H1 (cell line): ENCODE data around the gene CMTR1. TPM values are rescaled to one million over a fixed set of nuclear protein-coding genes. Genes with fewer than 3 reads are reported as not detected.

Source experiments
- EGR1 ChIP-seq: IDR thresholded peaks from 2 replicates; pipeline ENCODE4 v1.6.1; 2011; ENCODE audit warnings: low read depth, low read length, borderline replicate concordance
- KDM1A ChIP-seq: fragments of 200-600, 300-600 bp; sonication (generic); IDR thresholded peaks from 2 replicates; pipeline ENCODE4 v1.7.1; 2016; ENCODE audit warnings: mild to moderate bottlenecking, low read length, borderline replicate concordance
- RXRA ChIP-seq: IDR thresholded peaks from 2 replicates; pipeline ENCODE4 v1.6.1; 2011; ENCODE audit warnings: low read depth, mild to moderate bottlenecking, low read length, moderate library complexity; ENCODE audit not compliant: insufficient read depth
- ZNF274 ChIP-seq: IDR thresholded peaks from 2 replicates; pipeline ENCODE4 v1.7.0; 2012; ENCODE audit warnings: low read length, borderline replicate concordance; ENCODE audit errors: extremely low read depth
- polyA plus RNA-seq, 7 experiments: library from polyadenylated mRNA; depleted of rRNA in 3 of 7; stranded (reverse) in 5 of 7; unstranded in 2 of 7; fragments of >200 nt in 5 of 7; fragments of 200-250 nt in 2 of 7; gene quantifications; 1 replicate in 5 of 7; 2 replicates in 1 of 7; 4 replicates in 1 of 7; pipeline versions ENCODE4 v1.2.1 to v1.2.3, GENCODE V29; 2011 to 2013; ENCODE audit warnings: missing spikeins in 2 of 7, mixed read lengths in 2 of 7
- total RNA-seq: library from RNA; stranded (reverse); fragmentation: NEBNext Ultra II Directional; extraction: Animal tissue kit (Norgen Biotek cat#: 25700); gene quantifications from 2 replicates; pipeline ENCODE4 v1.2.1, GENCODE V29; 2021
- TF ChIP-seq, protein P1 (sequence below): fragments of 300-600 bp; sonication (generic); IDR thresholded peaks from 2 replicates; pipeline ENCODE4 v1.7.1; 2012; ENCODE audit warnings: low read length, moderate library complexity, mild to moderate bottlenecking, inconsistent platforms; ENCODE audit not compliant: insufficient replicate concordance
- TF ChIP-seq, protein P2 (sequence below): IDR thresholded peaks from 2 replicates; pipeline ENCODE4 v1.6.1; 2012; ENCODE audit warnings: inconsistent platforms
- TF ChIP-seq, protein P3 (sequence below): IDR thresholded peaks from 2 replicates; pipeline ENCODE4 v1.6.1; 2011; ENCODE audit warnings: low read length, improper control_type of control experiment

CMTR1 gene
- total and polyA plus RNA-seq, 2 of the 8 experiments (the other 6 are each of a cell fraction or from before 2014, with no cell fraction given), result 15.2 to 33.1 TPM

DNA sequence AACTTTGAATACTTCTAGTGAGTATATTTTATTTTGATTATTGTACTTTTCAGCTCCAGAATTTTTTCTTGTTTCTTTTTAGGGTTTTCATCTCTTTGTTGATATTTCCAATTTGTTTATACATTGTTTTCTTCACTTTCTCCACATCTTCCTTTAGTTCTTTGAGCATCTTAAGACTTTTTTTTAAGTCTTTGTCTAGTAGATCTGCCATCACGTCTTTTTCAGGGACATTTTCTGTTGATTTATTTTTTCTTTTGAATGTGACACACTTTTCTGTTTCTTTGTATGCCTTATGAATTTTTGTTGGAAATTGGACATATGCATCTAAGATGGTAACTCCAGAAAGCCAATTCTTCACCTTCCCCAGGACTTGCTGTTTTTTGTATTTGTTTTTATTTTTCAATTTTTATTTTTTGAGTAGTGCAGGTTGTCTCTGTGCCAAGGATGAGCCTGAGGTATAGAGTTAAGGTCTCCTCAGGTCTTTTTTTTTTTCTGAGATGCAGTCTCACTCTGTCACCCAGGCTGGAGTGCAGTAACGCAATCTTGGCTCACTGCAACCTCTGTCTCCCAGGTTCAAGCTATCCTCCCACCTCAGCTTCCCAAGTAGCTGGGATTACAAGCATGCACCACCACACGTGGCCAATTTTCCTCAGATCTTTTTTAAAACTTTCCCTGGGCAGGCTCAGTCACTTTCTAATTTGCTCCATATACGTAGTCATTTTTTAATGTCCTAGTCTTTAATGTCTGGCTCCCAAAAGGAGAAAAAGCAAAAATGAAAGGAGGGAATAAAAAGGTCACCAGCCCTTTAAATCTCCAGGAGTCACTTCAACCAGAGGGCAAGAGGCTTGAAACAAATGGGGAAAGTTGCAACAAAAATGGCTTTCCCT, 6.7 kb upstream of the CMTR1 start (continued):
- TF ChIP-seq, protein P1, sequence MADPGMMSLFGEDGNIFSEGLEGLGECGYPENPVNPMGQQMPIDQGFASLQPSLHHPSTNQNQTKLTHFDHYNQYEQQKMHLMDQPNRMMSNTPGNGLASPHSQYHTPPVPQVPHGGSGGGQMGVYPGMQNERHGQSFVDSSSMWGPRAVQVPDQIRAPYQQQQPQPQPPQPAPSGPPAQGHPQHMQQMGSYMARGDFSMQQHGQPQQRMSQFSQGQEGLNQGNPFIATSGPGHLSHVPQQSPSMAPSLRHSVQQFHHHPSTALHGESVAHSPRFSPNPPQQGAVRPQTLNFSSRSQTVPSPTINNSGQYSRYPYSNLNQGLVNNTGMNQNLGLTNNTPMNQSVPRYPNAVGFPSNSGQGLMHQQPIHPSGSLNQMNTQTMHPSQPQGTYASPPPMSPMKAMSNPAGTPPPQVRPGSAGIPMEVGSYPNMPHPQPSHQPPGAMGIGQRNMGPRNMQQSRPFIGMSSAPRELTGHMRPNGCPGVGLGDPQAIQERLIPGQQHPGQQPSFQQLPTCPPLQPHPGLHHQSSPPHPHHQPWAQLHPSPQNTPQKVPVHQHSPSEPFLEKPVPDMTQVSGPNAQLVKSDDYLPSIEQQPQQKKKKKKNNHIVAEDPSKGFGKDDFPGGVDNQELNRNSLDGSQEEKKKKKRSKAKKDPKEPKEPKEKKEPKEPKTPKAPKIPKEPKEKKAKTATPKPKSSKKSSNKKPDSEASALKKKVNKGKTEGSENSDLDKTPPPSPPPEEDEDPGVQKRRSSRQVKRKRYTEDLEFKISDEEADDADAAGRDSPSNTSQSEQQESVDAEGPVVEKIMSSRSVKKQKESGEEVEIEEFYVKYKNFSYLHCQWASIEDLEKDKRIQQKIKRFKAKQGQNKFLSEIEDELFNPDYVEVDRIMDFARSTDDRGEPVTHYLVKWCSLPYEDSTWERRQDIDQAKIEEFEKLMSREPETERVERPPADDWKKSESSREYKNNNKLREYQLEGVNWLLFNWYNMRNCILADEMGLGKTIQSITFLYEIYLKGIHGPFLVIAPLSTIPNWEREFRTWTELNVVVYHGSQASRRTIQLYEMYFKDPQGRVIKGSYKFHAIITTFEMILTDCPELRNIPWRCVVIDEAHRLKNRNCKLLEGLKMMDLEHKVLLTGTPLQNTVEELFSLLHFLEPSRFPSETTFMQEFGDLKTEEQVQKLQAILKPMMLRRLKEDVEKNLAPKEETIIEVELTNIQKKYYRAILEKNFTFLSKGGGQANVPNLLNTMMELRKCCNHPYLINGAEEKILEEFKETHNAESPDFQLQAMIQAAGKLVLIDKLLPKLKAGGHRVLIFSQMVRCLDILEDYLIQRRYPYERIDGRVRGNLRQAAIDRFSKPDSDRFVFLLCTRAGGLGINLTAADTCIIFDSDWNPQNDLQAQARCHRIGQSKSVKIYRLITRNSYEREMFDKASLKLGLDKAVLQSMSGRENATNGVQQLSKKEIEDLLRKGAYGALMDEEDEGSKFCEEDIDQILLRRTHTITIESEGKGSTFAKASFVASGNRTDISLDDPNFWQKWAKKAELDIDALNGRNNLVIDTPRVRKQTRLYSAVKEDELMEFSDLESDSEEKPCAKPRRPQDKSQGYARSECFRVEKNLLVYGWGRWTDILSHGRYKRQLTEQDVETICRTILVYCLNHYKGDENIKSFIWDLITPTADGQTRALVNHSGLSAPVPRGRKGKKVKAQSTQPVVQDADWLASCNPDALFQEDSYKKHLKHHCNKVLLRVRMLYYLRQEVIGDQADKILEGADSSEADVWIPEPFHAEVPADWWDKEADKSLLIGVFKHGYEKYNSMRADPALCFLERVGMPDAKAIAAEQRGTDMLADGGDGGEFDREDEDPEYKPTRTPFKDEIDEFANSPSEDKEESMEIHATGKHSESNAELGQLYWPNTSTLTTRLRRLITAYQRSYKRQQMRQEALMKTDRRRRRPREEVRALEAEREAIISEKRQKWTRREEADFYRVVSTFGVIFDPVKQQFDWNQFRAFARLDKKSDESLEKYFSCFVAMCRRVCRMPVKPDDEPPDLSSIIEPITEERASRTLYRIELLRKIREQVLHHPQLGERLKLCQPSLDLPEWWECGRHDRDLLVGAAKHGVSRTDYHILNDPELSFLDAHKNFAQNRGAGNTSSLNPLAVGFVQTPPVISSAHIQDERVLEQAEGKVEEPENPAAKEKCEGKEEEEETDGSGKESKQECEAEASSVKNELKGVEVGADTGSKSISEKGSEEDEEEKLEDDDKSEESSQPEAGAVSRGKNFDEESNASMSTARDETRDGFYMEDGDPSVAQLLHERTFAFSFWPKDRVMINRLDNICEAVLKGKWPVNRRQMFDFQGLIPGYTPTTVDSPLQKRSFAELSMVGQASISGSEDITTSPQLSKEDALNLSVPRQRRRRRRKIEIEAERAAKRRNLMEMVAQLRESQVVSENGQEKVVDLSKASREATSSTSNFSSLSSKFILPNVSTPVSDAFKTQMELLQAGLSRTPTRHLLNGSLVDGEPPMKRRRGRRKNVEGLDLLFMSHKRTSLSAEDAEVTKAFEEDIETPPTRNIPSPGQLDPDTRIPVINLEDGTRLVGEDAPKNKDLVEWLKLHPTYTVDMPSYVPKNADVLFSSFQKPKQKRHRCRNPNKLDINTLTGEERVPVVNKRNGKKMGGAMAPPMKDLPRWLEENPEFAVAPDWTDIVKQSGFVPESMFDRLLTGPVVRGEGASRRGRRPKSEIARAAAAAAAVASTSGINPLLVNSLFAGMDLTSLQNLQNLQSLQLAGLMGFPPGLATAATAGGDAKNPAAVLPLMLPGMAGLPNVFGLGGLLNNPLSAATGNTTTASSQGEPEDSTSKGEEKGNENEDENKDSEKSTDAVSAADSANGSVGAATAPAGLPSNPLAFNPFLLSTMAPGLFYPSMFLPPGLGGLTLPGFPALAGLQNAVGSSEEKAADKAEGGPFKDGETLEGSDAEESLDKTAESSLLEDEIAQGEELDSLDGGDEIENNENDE, result no peak
- TF ChIP-seq KDM1A (no peak), ZNF274 (no peak), RXRA (no peak), EGR1 (no peak)
- TF ChIP-seq, protein P2, sequence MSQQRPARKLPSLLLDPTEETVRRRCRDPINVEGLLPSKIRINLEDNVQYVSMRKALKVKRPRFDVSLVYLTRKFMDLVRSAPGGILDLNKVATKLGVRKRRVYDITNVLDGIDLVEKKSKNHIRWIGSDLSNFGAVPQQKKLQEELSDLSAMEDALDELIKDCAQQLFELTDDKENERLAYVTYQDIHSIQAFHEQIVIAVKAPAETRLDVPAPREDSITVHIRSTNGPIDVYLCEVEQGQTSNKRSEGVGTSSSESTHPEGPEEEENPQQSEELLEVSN, result no peak
- TF ChIP-seq, protein P3, sequence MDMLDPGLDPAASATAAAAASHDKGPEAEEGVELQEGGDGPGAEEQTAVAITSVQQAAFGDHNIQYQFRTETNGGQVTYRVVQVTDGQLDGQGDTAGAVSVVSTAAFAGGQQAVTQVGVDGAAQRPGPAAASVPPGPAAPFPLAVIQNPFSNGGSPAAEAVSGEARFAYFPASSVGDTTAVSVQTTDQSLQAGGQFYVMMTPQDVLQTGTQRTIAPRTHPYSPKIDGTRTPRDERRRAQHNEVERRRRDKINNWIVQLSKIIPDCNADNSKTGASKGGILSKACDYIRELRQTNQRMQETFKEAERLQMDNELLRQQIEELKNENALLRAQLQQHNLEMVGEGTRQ, result no peak
